ENCODE measurements around the gene TM9SF2.
"Not testable (repeated sequence)": the region's sequence is repeated elsewhere in the genome, so short reads cannot be mapped to it uniquely, and the experiment has no call there.

Gene TM9SF2

DNA sequence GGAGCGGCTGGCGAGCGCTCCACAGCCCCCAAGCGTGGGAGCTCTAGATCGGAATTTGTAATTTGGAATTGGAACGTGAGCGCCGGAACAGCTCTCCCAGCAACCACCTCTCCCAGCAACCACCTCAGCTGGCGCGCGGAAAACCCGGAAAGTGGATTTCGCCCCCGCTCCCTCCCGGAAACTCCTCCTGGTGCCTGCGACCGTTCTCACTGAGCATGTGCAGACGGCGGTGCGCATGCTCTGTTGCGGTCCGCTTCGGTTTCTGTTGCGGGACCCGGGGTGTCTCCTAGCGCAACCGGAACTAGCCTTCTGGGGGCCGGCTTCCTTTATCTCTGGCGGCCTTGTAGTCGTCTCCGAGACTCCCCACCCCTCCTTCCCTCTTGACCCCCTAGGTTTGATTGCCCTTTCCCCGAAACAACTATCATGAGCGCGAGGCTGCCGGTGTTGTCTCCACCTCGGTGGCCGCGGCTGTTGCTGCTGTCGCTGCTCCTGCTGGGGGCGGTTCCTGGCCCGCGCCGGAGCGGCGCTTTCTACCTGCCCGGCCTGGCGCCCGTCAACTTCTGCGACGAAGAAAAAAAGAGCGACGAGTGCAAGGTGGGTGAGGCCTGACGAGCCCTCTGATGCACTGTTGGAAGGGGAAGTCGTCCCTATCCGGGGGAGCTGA is at the start of gene TM9SF2:
Gene TM9SF2, plus strand, starts transcription at position 289 of the 664 bp plus-strand sequence. Its CDS starts 135 bp downstream, at position 424.
- peak; percentile 93 for DNase-seq (ENCODE audit: low spot score)

DNA sequence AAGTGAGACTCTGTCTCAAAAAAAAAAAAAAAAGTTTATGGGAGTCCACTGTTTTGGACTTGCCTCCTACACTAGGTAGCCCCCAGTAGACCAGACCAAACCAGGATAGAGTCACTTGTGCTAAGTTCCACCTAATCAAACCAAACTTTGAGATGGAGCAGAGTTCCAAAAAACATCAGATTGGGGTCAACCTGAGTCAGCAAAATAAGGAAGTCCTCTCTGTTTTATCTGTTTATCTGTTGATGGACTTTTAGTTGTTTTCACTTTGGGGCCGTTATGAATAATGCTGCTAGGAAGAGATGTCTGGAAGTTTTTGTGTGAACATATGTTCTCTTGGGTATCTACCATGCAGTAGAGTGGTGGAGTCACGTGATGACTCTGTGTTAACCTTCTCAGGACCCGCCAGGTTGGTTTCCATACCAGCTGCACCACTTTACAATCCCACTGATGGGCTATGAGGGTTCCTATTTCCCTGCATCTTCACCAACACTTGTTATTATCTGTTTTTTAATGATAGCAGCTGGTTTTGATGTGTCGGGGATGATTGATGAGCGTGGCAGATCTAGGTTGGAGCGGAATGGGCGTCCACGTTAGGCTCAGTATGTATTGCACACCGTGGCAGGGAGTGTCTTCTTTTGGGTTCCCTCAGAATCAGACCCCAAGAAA is 46.6 kb upstream of the TM9SF2 start:
- DNase-seq (ENCODE audit: low spot score), result no peak

GRCh38 chr13:99459099-99459850 is 42.0 kb upstream of the TM9SF2 start:
- no peak for DNase-seq (ENCODE audit: low spot score)

DNA sequence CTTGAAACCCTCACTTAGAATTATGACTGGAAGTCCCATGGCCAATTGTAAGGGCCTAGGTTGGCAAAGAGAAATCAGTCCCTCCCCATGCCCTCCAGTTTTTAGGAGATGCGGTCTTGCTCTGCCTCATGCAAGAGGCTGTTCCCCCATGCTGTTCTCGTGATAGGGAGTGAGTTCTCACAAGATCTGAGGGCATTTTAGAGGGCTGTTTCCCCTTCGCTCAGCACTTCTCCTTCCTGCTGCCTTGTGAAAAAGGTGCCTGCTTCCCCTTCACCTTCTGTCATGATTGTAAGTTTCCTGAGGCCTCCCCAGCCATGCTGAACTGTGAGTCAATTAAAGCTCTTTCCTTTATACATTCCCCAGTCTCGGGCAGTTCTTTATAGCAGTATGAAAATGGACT is 40.5 kb upstream of the TM9SF2 start:
- DNase-seq (ENCODE audit: low spot score), result not testable (repeated sequence)

GRCh38 chr13:99463646-99464397 is 37.5 kb upstream of the TM9SF2 start:
- DNase-seq (ENCODE audit: low spot score), result no peak

DNA sequence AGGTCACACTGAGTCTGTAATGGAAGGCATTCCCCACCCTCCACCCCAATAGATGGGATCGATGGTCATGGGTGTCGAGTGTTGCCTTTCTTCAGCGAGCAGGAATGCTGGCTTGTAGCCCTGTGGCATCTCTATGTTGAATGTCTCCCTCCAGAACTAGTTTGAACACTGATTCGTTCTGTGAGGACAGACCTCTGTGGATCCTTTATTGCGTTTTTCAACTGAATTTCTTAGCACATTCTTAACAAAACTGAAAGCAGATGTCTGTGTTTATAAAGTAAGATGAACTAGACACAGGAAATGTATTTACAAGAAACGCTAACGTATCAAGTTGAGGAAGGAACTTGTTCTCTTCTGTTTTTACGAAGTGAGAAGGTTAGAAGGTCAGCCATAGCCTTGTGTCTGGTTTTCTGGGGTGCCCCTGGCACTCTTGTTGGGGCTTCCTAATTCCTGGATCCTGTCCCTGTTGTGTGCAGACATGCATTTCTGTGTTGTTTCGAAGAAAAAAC is 36.8 kb upstream of the TM9SF2 start:
- no peak for DNase-seq (ENCODE audit: low spot score)

DNA sequence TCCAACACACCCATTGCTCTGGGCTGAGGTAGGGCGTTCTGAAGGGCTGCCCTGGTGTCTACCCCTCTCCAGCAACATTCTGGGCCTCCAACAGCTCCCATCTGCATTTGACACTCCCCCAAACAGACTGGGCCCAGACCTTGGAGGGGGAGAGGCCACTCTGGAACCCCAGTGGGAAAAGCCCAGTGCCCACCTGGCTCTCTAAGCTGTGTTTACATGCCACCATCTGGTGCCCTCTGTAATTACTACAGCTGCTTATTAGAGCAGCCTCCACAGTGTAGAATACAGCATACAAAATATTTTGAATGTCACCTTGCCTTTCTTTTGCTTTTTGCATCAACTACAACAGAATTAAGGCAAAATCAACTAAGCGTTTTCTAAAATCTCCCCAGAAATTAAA is 35.8 kb upstream of the TM9SF2 start:
- DNase-seq (ENCODE audit: low spot score), result no peak

DNA sequence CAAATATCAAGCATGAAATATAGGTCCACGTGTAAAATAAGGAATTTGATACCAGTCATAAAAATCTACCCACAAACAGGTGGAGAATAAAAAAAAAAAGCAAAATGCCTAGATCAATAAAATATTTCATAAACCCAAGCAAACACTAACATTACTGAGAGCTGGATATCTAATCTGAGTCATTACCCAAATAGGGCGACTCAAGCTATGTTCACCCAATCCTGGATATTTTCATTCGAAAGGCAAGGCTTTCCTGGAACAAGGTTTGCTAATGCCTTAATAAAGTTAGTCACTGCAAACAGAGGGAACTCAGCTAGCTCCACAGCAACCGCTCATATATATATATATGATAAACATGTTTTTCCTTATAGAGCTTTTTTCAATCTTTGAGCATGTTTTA is 33.5 kb upstream of the TM9SF2 start:
- no peak for DNase-seq (ENCODE audit: low spot score)

DNA sequence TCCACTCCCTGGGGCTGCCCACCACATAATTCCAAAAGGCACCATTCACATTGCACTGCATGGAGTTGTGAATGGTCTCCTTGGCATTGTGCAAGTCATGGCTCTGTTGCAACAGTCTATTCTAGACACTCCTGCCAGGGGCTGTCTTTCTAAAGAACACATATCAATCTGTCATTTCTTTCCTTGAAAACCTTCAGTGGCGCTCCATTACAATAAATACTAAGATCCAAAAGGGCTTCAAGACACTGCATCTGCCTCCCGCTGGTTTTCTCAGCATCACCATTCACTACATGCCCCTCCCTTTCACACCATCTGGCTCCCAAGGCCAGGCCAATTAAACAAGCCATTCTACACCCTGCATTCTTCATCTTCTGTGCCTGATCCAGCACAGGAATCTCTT is 32.2 kb upstream of the TM9SF2 start:
- DNase-seq (ENCODE audit: low spot score), result no peak

GRCh38 chr13:99470027-99470426 is 31.2 kb upstream of the TM9SF2 start:
- no peak for DNase-seq (ENCODE audit: low spot score)

- no peak for DNase-seq (ENCODE audit: low spot score)
These were observed 29.8 kb upstream of the TM9SF2 start for GRCh38 chr13:99471221-99472121.

DNA sequence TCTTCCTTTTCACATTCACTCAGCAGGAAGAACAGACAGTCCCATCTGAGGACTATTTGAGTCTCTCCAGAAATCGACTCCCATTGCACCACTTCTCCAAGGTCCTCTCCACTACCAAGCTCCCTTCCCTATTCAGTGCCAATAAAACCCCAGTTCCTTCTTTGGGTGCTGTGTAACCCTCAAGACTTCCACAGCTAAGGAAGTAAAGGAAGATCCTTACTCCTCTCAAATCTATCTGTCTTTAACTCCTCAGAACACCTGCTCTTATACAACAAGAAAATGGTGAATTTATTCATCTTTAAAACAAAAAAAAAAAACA is 29.2 kb upstream of the TM9SF2 start:
- DNase-seq (ENCODE audit: low spot score), result no peak

- DNase-seq (ENCODE audit: low spot score), result no peak
These were observed 27.8 kb upstream of the TM9SF2 start for GRCh38 chr13:99473515-99473914.

DNA sequence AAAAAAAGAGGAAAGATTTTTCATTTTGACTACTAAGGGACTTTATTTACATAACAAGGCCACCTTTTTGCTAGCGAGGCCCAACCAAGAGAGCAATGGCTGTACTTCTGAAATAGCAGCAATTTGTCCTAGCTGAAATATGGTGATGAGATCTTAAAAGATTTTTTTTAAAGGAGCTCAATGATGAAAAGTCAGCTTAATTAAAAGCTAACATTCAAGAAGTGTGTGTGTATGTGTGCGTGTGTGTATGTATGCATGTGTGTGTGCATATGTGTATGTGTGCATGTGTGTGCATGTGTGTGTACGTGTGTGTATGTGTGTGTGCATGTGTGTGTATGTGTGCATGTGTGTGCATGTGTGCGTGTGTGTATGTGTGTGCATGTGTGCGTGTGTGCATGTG is 24.6 kb upstream of the TM9SF2 start:
- DNase-seq (ENCODE audit: low spot score), result no peak

DNA sequence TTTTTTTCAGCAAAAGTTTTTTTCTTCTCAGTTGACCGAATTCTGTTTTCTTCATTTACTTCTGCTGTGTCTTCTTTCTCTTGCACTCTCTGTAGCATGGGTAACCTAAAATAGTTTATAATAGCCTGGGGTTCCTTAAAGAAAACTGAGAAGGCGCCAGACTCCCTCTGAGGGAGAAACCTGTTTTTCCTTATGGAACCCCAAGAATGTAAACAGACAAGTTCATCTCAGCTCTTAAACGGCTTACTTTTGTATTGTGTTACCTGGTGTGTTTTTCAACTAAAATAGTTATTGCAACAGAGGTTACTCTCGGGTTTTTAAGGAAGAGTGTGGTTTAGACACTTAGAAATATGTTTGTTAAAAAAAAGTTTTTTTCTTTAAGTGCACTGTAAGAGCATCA is 23.8 kb upstream of the TM9SF2 start:
- DNase-seq (ENCODE audit: low spot score), result no peak

DNA sequence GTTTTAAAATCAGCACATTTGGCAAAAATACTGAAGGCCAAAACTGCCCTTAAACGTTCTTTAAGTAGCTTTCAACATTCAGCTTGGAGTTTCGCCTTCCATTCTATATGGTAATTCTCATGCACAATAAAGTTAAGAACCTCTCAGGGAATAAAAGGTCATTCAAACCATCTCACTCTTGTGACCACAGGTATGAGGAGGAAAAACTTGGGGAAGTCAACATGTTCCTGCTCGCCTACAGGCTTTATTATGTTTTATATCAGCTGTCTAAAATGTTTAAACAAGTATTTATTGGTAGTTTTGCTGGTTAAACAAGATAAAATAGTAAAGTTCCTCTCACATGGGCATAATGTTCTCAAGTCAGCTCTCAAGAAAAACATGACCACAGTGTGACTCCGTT is 19.9 kb upstream of the TM9SF2 start:
- DNase-seq (ENCODE audit: low spot score), result no peak

GRCh38 chr13:99484473-99484872 is 16.8 kb upstream of the TM9SF2 start:
- DNase-seq (ENCODE audit: low spot score), result no peak

DNA sequence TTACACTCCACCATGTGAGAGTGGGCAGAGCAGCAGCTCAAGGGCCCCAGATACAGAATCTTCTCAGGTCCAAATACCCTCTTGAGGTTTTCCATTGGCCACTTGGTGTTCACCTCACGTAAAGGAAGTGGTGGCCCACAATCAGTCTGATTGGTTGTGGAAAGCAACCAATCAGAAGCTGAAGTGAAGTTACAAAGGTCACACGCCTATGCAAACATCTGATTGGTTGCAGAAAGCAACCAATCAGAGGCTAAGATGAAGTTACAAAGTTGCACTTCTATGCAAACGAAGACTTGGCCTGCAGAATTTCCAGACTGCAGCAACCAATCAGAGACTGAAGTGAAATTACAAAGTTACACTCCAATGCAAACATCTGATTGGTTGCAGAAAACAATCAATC is 14.3 kb upstream of the TM9SF2 start:
- DNase-seq (ENCODE audit: low spot score), result no peak

DNA sequence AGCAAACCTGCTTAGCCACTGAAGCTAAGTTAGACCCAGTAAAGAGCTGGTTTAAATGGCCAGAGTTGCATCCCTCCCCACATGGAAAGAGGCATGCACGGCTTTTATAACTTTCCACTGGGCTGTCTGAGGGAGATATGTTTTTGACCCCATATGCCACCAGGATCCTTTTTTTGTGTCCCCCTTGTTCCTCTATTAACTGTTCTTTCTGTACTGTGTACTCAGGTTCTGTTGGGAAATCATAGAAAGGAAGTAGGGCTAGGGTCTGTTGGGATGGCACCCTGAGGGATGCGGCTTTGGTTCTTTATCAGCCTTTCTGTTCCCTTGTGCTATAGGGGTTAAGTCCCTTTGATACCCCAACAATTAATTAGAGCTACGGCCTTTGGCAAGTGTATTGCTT is 12.2 kb upstream of the TM9SF2 start:
- no peak for DNase-seq (ENCODE audit: low spot score)

GRCh38 chr13:99491750-99492149 is 9.5 kb upstream of the TM9SF2 start:
- DNase-seq (ENCODE audit: low spot score), result not testable (repeated sequence)

DNA sequence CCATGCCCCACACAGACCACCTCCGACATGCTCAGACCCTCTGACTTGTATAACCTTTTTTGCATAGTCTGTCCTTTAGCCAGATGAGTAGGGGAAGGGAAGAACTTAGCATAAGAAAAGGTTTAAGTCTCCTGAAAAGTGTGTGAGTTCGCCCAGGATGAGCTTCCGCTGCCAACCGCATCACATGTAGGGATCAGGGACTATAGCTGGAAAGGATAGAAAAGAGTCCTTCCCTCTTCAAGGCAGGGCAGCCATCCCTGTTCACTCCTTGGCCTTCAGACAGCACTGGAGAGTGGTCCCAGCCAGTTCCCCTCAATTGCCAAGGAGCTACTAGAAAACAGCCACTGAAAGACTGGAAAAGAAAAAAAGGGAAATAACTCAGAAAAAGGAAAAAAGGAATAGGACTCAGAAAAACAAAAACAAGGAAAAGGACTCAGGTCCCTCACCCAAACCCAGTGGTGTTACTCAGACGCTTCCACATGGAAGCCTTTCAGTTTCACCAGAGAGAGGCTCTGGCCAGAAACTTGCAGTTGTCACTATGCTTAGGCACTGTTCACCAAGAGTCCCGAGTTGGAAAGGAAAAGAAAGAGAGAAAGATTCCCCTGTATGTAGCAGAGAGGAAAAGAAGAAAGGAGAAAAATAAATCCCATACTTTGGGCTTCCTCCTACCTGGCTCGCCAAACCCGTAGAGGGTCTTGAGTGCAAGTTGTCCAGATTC is 5.6 kb upstream of the TM9SF2 start:
- no peak for DNase-seq (ENCODE audit: low spot score)
